NB4 (cell line): ENCODE measurements around the gene BCL7C.

ENCODE experiments used
- DNase-seq: peaks from one replicate; pipeline ENCODE4 v3.0.0; 2010; ENCODE audit warnings: low read depth
- H3K4me3 ChIP-seq: one replicate; pipeline ENCODE4 v1.5.1; 2011; ENCODE audit warnings: mild to moderate bottlenecking, low read depth, low read length, moderate library complexity
- MYC ChIP-seq: IDR thresholded peaks from 2 replicates; pipeline ENCODE4 v1.6.1; 2011; ENCODE audit warnings: low read depth, low read length
- POLR2A ChIP-seq: IDR thresholded peaks from 2 replicates; pipeline ENCODE4 v1.6.1; 2011; ENCODE audit warnings: mild to moderate bottlenecking; ENCODE audit not compliant: insufficient read length; ENCODE audit errors: extremely low read depth
- TF ChIP-seq, protein P1 (sequence below): IDR thresholded peaks from 2 replicates; pipeline ENCODE4 v1.6.1; 2011; ENCODE audit warnings: low read depth, low read length
- TF ChIP-seq, protein P2 (sequence below): IDR thresholded peaks from one replicate; pipeline ENCODE4 v1.5.1; 2012; ENCODE audit warnings: low read depth, low read length

Gene BCL7C

DNA sequence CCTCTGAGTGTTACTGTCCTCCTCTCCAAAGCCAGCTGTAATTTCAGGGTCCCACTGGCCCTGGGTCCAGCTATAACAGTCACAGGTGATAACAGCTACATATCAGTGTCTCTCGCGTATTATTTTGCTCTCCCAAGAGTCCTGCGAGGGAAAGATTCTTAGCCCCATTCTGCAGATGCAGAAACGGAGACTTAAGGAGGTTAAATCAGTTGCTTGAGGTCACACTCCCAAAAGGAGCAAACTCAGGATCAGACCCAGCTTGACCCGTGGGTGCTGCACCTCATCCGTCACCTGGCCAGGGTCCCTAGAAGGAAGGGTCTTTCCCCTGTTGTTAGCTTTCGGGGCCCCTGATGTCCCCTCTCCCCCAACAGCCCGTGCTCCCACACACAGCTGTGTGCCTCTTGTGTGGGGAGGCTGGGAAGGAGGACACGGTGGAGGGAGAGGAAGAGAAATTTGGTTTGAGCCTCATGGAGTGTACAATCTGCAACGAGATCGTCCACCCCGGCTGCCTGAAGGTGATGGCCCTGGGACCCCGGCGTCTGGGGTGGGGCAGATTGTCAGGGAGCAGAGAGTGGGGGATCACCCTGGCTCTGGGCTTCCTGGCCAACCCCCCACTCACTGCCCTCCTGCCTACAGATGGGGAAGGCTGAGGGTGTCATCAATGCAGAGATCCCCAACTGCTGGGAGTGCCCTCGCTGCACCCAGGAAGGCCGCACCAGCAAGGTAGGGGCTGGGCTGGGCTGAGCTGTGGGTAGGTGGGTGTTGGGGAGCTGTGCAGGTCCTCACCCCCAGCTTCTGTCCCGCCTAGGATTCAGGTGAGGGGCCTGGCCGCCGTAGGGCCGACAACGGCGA, 33.3 kb upstream of the BCL7C start:
- TF ChIP-seq MYC (no peak), POLR2A (no peak)
- TF ChIP-seq, protein P1, sequence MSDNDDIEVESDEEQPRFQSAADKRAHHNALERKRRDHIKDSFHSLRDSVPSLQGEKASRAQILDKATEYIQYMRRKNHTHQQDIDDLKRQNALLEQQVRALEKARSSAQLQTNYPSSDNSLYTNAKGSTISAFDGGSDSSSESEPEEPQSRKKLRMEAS = no peak
- TF ChIP-seq, protein P2, sequence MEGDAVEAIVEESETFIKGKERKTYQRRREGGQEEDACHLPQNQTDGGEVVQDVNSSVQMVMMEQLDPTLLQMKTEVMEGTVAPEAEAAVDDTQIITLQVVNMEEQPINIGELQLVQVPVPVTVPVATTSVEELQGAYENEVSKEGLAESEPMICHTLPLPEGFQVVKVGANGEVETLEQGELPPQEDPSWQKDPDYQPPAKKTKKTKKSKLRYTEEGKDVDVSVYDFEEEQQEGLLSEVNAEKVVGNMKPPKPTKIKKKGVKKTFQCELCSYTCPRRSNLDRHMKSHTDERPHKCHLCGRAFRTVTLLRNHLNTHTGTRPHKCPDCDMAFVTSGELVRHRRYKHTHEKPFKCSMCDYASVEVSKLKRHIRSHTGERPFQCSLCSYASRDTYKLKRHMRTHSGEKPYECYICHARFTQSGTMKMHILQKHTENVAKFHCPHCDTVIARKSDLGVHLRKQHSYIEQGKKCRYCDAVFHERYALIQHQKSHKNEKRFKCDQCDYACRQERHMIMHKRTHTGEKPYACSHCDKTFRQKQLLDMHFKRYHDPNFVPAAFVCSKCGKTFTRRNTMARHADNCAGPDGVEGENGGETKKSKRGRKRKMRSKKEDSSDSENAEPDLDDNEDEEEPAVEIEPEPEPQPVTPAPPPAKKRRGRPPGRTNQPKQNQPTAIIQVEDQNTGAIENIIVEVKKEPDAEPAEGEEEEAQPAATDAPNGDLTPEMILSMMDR = no peak
- no peak for DNase-seq
- no peak overlapping the region for H3K4me3 ChIP-seq

DNA sequence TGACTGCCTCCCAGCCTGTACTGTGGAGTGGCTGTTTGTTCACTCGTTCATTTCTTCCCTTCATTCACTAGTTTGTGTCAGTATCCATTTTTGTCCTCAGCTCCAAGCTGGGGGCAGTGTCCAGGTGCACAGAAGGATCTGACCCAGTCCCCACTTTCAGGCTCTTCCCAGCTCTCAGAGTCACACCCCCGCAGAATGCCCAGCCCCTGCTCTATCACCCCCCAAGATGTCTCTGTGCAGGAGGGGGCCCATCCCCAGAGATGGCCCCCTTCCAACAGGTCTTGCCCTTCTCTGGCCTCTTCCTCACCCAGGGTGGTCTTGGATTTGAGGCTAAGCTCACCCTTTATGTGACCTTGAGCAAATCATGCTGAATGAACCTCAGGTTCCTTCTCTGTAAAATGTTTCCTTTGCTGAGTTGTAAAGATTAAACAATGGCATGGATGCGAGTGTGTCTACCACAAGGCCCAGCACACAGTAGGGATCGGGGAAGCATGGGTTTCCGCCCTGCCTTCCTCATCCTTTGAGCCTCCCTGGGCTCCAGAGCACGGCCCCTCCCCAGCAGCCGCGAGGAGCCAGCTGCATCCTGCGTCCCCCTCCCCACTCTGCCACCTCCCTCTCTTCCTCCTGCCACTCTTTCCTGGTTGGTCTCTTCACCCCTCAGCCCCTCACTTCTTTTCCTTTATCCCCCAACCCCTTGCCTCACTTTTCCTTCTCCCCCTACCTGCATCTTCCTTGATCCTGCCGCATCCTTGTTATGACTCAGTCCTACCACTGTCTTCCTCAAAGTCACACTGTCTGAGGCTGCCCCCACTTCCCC, 32.3 kb upstream of the BCL7C start:
- TF ChIP-seq, protein P1 = no peak
- TF ChIP-seq MYC (no peak), POLR2A (no peak)
- TF ChIP-seq, protein P2 = no peak
- no peak for DNase-seq
- H3K4me3 ChIP-seq = no peak overlapping the region

DNA sequence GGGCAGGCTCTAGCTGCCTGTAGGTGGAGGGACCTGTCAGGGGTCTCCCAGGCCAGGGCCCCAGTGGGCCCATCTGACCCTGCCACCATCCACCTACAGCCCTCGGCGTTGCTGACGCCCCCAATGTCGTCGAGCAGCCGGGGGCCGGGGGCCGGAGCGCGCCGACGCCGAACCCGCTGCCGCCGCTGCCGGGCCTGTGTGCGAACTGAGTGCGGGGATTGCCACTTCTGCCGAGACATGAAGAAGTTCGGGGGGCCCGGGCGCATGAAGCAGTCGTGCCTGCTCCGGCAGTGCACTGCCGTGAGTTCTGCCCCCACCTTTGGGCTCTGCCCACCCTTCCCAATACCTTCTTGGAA, 31.7 kb upstream of the BCL7C start:
- TF ChIP-seq MYC (no peak), POLR2A (no peak)
- TF ChIP-seq, protein P1 = no peak
- TF ChIP-seq, protein P2 = no peak
- H3K4me3 ChIP-seq = no peak overlapping the region
- DNase-seq = no peak

DNA sequence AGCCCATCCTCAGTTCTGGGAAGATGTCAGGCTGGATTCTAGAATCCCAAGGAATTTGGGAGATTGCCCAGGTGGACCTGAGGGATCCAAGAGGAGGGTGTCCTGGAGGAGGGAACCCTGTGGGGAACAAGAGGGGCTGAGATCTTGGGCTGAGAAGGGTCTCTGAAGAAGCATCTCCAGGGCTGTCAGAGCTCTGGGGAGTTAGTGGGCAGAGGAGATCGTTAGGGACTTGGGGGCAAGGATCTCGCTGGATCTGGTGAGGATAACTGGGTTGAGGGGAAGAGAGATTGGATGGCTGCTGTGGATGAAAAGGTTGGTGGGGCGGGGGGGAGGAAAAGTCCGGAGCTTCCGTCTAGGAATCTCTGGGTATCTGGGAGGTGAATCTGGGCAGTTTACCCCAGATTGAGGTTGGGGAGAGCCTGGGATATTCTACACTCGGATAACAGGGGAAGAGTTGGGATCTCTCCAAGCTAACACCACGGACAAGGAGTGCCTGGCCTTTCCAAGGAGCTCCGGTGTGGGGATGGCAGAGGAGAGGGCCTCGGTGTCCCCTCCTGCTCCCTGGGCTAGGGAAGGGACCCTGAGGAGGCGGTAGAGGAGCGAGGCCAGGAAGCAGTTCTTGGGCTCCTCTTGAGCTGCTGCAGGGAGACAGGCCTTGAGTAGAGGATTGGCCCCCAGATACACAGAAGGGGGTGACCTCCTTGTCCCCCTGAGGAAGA, 31.2 kb upstream of the BCL7C start:
- no peak for DNase-seq
- H3K4me3 ChIP-seq = peak overlapping the region; percentile 61

DNA sequence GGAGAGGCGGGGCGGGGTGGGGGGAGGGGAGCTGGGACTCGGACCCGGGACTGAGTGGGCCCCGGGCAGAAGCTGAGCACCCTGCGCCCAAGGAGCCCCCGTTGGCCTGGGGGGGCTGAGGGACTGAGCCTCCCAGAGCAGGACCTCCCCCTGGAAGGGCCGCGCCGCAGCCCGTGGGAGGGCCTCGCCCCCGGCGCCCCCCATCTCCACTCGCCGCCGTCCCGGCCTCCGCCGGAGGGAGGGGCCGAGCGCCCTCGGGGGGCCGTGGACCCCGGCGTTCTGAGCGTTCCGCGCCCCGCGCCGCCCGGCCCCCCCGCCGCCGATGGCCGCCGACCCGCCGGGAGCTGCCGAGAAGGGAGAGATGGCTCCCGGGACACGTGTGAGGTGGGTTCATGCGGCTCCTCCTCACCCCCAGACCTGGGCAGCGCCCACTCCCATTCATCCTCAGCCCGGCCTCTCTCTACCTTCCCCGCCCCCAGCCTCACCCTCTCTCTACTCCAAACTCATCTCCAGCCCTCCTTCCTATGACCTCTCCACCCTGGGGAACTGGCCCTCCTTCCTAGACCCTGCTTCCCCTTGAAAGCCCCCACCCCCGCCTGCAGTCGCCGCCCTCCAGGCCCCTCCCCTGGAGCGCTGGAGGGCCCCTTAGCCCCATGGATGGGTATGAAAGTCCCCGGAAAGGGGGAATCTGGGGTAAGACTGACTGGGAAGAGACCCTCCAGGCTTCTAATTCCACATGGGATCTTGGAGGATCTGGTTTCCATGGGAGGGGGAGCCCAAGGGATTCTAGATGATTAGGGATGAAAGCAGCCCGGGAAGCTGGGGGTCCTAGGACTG, 30.4 kb upstream of the BCL7C start:
- DNase-seq = peak; percentile 58
- peak overlapping the region; percentile 61 for H3K4me3 ChIP-seq
- TF ChIP-seq POLR2A = no peak
- TF ChIP-seq MYC = no peak
- TF ChIP-seq, protein P1 = no peak; the same call in 1 of the 2 replicates
- TF ChIP-seq, protein P2 = no peak

More for the DNA sequence above, 31.2 kb upstream of the BCL7C start:
- TF ChIP-seq, protein P1 = no peak
